MM.1S (cell line): Measurements from ENCODE around the gene TRABD2B.

Experiments used
- DNase-seq: peaks from one replicate; pipeline ENCODE4 v3.0.0-alpha.2; 2015
- H2AFZ ChIP-seq: fragments of 300-600 bp; sonication (generic); 2 replicates; pipeline ENCODE4 v1.6.0; 2016; ENCODE audit warnings: antibody characterized with exemption, low read length
- H3F3A ChIP-seq: fragments of 300-600 bp; sonication (generic); 2 replicates; pipeline ENCODE4 v1.6.1; 2016; ENCODE audit warnings: mild to moderate bottlenecking, antibody characterized with exemption, low read length, moderate library complexity, mixed read lengths; ENCODE audit not compliant: insufficient read depth
- H3K27ac ChIP-seq: fragments of 300-600 bp; sonication (generic); 2 replicates; pipeline ENCODE4 v1.5.1; 2016; ENCODE audit warnings: mild to moderate bottlenecking, low read length
- H3K27me3 ChIP-seq: fragments of 300-600 bp; sonication (generic); replicated peaks from 2 replicates; pipeline ENCODE4 v1.6.0; 2016; ENCODE audit warnings: low read length; ENCODE audit not compliant: insufficient read depth
- H3K36me3 ChIP-seq: fragments of 300-600 bp; sonication (generic); replicated peaks from 2 replicates; pipeline ENCODE4 v1.6.1; 2016; ENCODE audit warnings: mild to moderate bottlenecking, low read length, mixed read lengths; ENCODE audit not compliant: insufficient read depth
- H3K4me1 ChIP-seq: fragments of 300-600 bp; sonication (generic); 2 replicates; pipeline ENCODE4 v1.6.1; 2016; ENCODE audit warnings: low read length, mixed read lengths
- H3K4me2 ChIP-seq: fragments of 300-600 bp; sonication (generic); 2 replicates; pipeline ENCODE4 v1.6.0; 2016; ENCODE audit warnings: low read depth, low read length
- H3K4me3 ChIP-seq: fragments of 300-600 bp; sonication (generic); 2 replicates; pipeline ENCODE4 v1.5.1; 2016; ENCODE audit warnings: low read length, mixed read lengths
- H3K79me2 ChIP-seq: fragments of 300-600 bp; sonication (generic); 2 replicates; pipeline ENCODE4 v1.6.1; 2016; ENCODE audit warnings: mixed run types, low read length, mixed read lengths
- H3K9ac ChIP-seq: fragments of 300-600 bp; sonication (generic); 2 replicates; pipeline ENCODE4 v1.6.1; 2016; ENCODE audit warnings: low read length, mixed read lengths
- H3K9me2 ChIP-seq: fragments of 300-600 bp; sonication (generic); replicated peaks from 2 replicates; pipeline ENCODE4 v1.6.1; 2016; ENCODE audit warnings: mild to moderate bottlenecking, low read length, mixed read lengths; ENCODE audit not compliant: insufficient read depth
- H3K9me3 ChIP-seq: fragments of 300-600 bp; sonication (generic); replicated peaks from 2 replicates; pipeline ENCODE4 v1.6.1; 2016; ENCODE audit warnings: mild to moderate bottlenecking, low read length, mixed read lengths; ENCODE audit not compliant: insufficient read depth
- H4K20me1 ChIP-seq: fragments of 300-600 bp; sonication (generic); 2 replicates; pipeline ENCODE4 v1.6.1; 2016; ENCODE audit warnings: mild to moderate bottlenecking, low read length, moderate library complexity, mixed read lengths; ENCODE audit not compliant: insufficient read depth
- CTCF ChIP-seq: fragments of 300-600 bp; sonication (generic); IDR thresholded peaks from 2 replicates; pipeline ENCODE4 v1.5.1; 2016; ENCODE audit warnings: antibody characterized with exemption, low read length, mixed read lengths
- EZH2 ChIP-seq: fragments of 300-600 bp; sonication (generic); optimal IDR thresholded peaks from 2 replicates; pipeline ENCODE3; 2017; ENCODE audit warnings: low read depth, mild to moderate bottlenecking, antibody characterized with exemption, low read length, mixed read lengths
- EZH2phosphoT487 ChIP-seq: fragments of 300-600 bp; sonication (generic); IDR thresholded peaks from 2 replicates; pipeline ENCODE4 v1.6.1; 2018; ENCODE audit warnings: antibody characterized with exemption, low read length

TRABD2B gene

GRCh38 chr1:48036710-48037355 lies 39.6 kb upstream of the TRABD2B start:
- no peak for DNase-seq

GRCh38 chr1:48035371-48036141 lies 38.4 kb upstream of the TRABD2B start:
- Histone ChIP-seq H3K9me2 (no peaks in the 10 kb centered on the region), H3K9ac (no peak overlapping the region), H3K4me2 (no peak overlapping the region), H3F3A (no peaks in the 10 kb centered on the region), H3K27me3 (no peaks in the 10 kb centered on the region), H3K4me1 (no peaks in the 10 kb centered on the region), H3K36me3 (no peaks in the 10 kb centered on the region), H2AFZ (no peak overlapping the region), H3K27ac (no peak overlapping the region), H3K79me2 (no peaks in the 10 kb centered on the region), H3K9me3 (no peaks in the 10 kb centered on the region), H3K4me3 (no peak overlapping the region), H4K20me1 (no peaks in the 10 kb centered on the region)
- TF ChIP-seq EZH2phosphoT487, result no peak
- no peak for TF ChIP-seq EZH2
- no peak for DNase-seq

More at GRCh38 chr1:48036710-48037355, 39.6 kb upstream of the TRABD2B start:
- Histone ChIP-seq H3K9me2 (no peaks in the 10 kb centered on the region), H2AFZ (no peak overlapping the region), H3K36me3 (no peaks in the 10 kb centered on the region), H3K79me2 (no peaks in the 10 kb centered on the region), H3K4me3 (no peak overlapping the region), H3K27ac (no peak overlapping the region), H3K9ac (no peak overlapping the region), H3K27me3 (no peaks in the 10 kb centered on the region), H3K9me3 (no peaks in the 10 kb centered on the region), H3K4me1 (no peaks in the 10 kb centered on the region), H3F3A (no peaks in the 10 kb centered on the region), H3K4me2 (no peak overlapping the region), H4K20me1 (no peaks in the 10 kb centered on the region)
- TF ChIP-seq EZH2phosphoT487 (no peak), CTCF (no peak), EZH2 (no peak)

DNA sequence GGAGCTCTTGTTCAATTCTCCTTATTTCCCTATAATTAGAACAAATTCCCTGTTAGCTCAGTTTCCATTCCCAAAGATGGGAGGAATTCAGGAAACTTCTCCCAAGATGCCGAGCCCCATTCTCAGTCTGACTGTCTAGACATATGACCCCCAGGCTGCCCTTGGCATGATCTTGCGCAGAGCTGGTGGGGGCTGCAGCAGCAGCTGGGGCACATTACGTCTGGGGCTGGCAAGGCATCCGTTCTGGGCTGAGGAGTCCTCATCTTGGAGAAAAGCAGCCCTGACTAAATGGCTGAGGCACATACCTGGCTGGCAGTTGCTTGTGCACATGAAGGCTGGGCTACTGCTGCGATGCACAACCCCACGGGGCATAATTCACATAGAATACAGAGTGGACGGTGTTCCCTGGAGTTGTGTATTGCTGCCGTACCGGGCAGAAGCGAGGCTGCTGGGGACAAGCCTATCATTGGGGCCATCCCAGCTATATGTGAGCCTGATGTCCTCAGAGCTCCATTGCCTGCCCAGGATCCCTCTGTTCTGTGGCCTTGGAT lies 36.4 kb upstream of the TRABD2B start:
- Histone ChIP-seq H3K27me3 (no peaks in the 10 kb centered on the region), H4K20me1 (no peaks in the 10 kb centered on the region), H3K9ac (no peak overlapping the region), H3K4me1 (no peaks in the 10 kb centered on the region), H3K27ac (no peak overlapping the region), H3K9me2 (no peaks in the 10 kb centered on the region), H3F3A (no peaks in the 10 kb centered on the region), H3K79me2 (no peaks in the 10 kb centered on the region), H3K4me2 (no peak overlapping the region), H3K9me3 (no peaks in the 10 kb centered on the region), H2AFZ (no peak overlapping the region), H3K4me3 (no peak overlapping the region), H3K36me3 (no peaks in the 10 kb centered on the region)
- TF ChIP-seq CTCF (no peak), EZH2phosphoT487 (no peak), EZH2 (no peak)
- no peak for DNase-seq
